ENCODE results near the gene GDF9.
"Not testable (repeated sequence)": the region's sequence is repeated elsewhere in the genome, so short reads cannot be mapped to it uniquely, and the experiment has no call there.

The GDF9 gene

GRCh38 chr5:132871459-132872284 lies 5.4 kb upstream of the GDF9 start:
- DNase-seq: no peak

GRCh38 chr5:132870801-132871200 lies 4.5 kb upstream of the GDF9 start:
- DNase-seq: no peak

- no peak for DNase-seq
Observed at GRCh38 chr5:132868754-132869153, 2.5 kb upstream of the GDF9 start.

- DNase-seq: no peak
Observed at GRCh38 chr5:132867046-132867451, 780 bp upstream of the GDF9 start.

GRCh38 chr5:132865668-132866341 lies 464 bp downstream of the GDF9 start:
- no peak for DNase-seq

- DNase-seq: no peak
Observed at GRCh38 chr5:132860742-132861141, 5.5 kb downstream of the GDF9 start.

- no peak for DNase-seq
Observed at GRCh38 chr5:132859889-132860437, 6.3 kb downstream of the GDF9 start.

- DNase-seq: no peak
Observed at GRCh38 chr5:132856011-132856410, 10.3 kb downstream of the GDF9 start.

GRCh38 chr5:132854992-132855391 lies 11.3 kb downstream of the GDF9 start:
- DNase-seq: not testable (repeated sequence)

- DNase-seq: no peak
Observed at GRCh38 chr5:132854301-132854700, 12.0 kb downstream of the GDF9 start.

- no peak for DNase-seq
Observed at GRCh38 chr5:132853790-132854189, 12.5 kb downstream of the GDF9 start.

GRCh38 chr5:132853323-132853722 lies 12.9 kb downstream of the GDF9 start:
- DNase-seq: no peak

- no peak for DNase-seq
Observed at GRCh38 chr5:132850066-132850465, 16.2 kb downstream of the GDF9 start.

- no peak for DNase-seq
Observed at GRCh38 chr5:132849347-132849746, 16.9 kb downstream of the GDF9 start.

GRCh38 chr5:132848270-132848669 lies 18.0 kb downstream of the GDF9 start:
- no peak for DNase-seq

GRCh38 chr5:132841305-132841704 lies 25.0 kb downstream of the GDF9 start:
- DNase-seq: peak; percentile 57

- DNase-seq: no peak
Observed at GRCh38 chr5:132840896-132841295, 25.4 kb downstream of the GDF9 start.

GRCh38 chr5:132840313-132840712 lies 26.0 kb downstream of the GDF9 start:
- DNase-seq: no peak

GRCh38 chr5:132839426-132840301 lies 26.6 kb downstream of the GDF9 start:
- DNase-seq: peak; percentile 23

- no peak for DNase-seq
Observed at GRCh38 chr5:132838516-132839282, 27.6 kb downstream of the GDF9 start.

GRCh38 chr5:132837868-132838267 lies 28.4 kb downstream of the GDF9 start:
- no peak for DNase-seq

- no peak for DNase-seq
Observed at GRCh38 chr5:132836852-132837251, 29.4 kb downstream of the GDF9 start.

All from suppressor macrophage treated with lipopolysaccharide for 4 hours (primary cell).